Activated CD4-positive, alpha-beta T cell treated with anti-CD3 and anti-CD28 coated beads for 36 hours (primary cell): Measurements from ENCODE around the gene POU6F2. TPM values are rescaled to one million over a fixed set of nuclear protein-coding genes. Genes with fewer than 3 reads are reported as not detected.

ENCODE experiments used
- ATAC-seq: fragments of 200-7000 bp; cut with Tn5 transposase; one replicate; pipeline ENCODE4 v1.10.0; 2021; ENCODE audit warnings: mild to moderate bottlenecking, moderate library complexity
- CTCF ChIA-PET: fragments of 350-600 bp; sonication (Branson Sonifier 250); formaldehyde crosslinking; loops from one replicate; lab custom pipeline; 2021; ENCODE audit warnings: antibody characterized with exemption; lab: Charles Lee
- POLR2A ChIA-PET: fragments of 350-600 bp; sonication (Branson Sonifier 250); formaldehyde crosslinking; loops from one replicate; lab custom pipeline; 2021; ENCODE audit warnings: antibody characterized with exemption, inconsistent platforms; lab: Charles Lee
- DNase-seq: peaks from one replicate; pipeline ENCODE4 v3.0.0-alpha.2; 2020
- H3K27ac Mint-ChIP-seq: one replicate; pipeline ENCODE4 v1.8.0; 2021; ENCODE audit warnings: mixed read lengths
- H3K27me3 Mint-ChIP-seq: one replicate; pipeline ENCODE4 v1.8.0; 2021; ENCODE audit warnings: mixed read lengths
- H3K36me3 Mint-ChIP-seq: one replicate; pipeline ENCODE4 v1.8.0; 2021; ENCODE audit warnings: low read depth, mixed read lengths
- H3K4me1 Mint-ChIP-seq: one replicate; pipeline ENCODE4 v1.8.0; 2021; ENCODE audit warnings: mixed read lengths
- H3K4me3 Mint-ChIP-seq: one replicate; pipeline ENCODE4 v1.8.0; 2021; ENCODE audit warnings: mild to moderate bottlenecking, moderate library complexity, mixed read lengths
- H3K9me3 Mint-ChIP-seq: one replicate; pipeline ENCODE4 v1.8.0; 2021; ENCODE audit warnings: low read depth, mixed read lengths
- intact Hi-C, 2 experiments: fragments of 100-400 bp; cut with DNase I in 1 of 2; cut with micrococcal nuclease in 1 of 2; formaldehyde crosslinking; loops; one replicate each; pipeline versions ENCODE4 v1.14.2 to v1.15.1; 2022 to 2024; cut with DNase I, micrococcal nuclease
- total RNA-seq, 2 experiments: library from RNA; stranded (reverse); gene quantifications; one replicate each; pipeline ENCODE4 v1.2.3, GENCODE V29; 2021

The POU6F2 gene
- total RNA-seq, 2 experiments from 2014 or later = not detected

- DNase-seq (no peak), ATAC-seq (no peak)
- Mint-ChIP-seq H3K27ac (no peak overlapping the region), H3K36me3 (no peaks in the 10 kb centered on the region), H3K4me1 (no peaks in the 10 kb centered on the region), H3K4me3 (no peak overlapping the region), H3K9me3 (no peaks in the 10 kb centered on the region), H3K27me3 (peaks cover 6% of the 10 kb centered on the region)
- intact Hi-C loops = no loop called here
- CTCF ChIA-PET = interaction anchor here (0.5 to 2.1 kb wide), 2 partner anchors 9 to 109 kb away, joined by 6 read pairs; no protein-coding TSS in a partner anchor
- POLR2A ChIA-PET = no interaction called here
Measured at GRCh38 chr7:39293056-39293823, 315.5 kb downstream of the POU6F2 start.

DNA sequence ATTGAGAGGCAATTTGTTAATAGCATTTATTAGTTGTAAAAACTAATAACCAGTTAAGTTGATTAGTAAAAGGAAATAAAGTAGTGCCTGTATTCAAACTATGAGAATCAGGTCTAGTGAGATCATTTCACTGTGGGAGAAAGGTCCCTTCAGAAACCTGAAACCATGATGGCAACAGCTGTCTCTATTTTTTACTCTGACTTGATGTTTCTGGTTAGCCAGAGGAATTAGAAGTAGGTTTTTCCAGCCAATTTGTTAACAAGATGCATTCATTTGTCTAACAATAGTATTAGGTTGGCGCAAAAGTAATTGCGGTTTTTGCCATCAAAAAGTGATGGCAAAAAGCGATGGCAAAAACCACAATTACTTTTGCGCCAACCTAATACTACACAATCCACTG, 316.3 kb downstream of the POU6F2 start:
- H3K4me1 Mint-ChIP-seq = no peaks in the 10 kb centered on the region
- ATAC-seq = no peak
- H3K36me3 Mint-ChIP-seq = no peaks in the 10 kb centered on the region
- no peak overlapping the region for H3K27ac Mint-ChIP-seq
- H3K4me3 Mint-ChIP-seq = no peak overlapping the region
- POLR2A ChIA-PET = interaction anchor here (0.7 kb wide), 1 partner anchor 18 kb away, joined by 4 read pairs; no protein-coding TSS in a partner anchor
- intact Hi-C loops = no loop called here
- peaks cover 8% of the 10 kb centered on the region for H3K27me3 Mint-ChIP-seq
- DNase-seq = no peak
- CTCF ChIA-PET = no interaction called here
- no peaks in the 10 kb centered on the region for H3K9me3 Mint-ChIP-seq

GRCh38 chr7:39295796-39296195, 318.1 kb downstream of the POU6F2 start:
- intact Hi-C loops = no loop called here

GRCh38 chr7:39299695-39300094, 322.0 kb downstream of the POU6F2 start:
- H3K4me1 Mint-ChIP-seq = no peaks in the 10 kb centered on the region
- ChIA-PET CTCF (no interaction called here), POLR2A (no interaction called here)
- no peaks in the 10 kb centered on the region for H3K36me3 Mint-ChIP-seq
- no peak overlapping the region for H3K27ac Mint-ChIP-seq
- ATAC-seq (no peak), DNase-seq (no peak)
- peaks cover 8% of the 10 kb centered on the region for H3K27me3 Mint-ChIP-seq
- H3K9me3 Mint-ChIP-seq = no peaks in the 10 kb centered on the region
- H3K4me3 Mint-ChIP-seq = no peak overlapping the region
- intact Hi-C loops = no loop called here

More at GRCh38 chr7:39295796-39296195, 318.1 kb downstream of the POU6F2 start:
- ChIA-PET POLR2A (no interaction called here), CTCF (interaction anchor here (1.2 kb wide), 1 partner anchor 28 kb away, joined by 3 read pairs; no protein-coding TSS in a partner anchor)
- Mint-ChIP-seq H3K36me3 (no peaks in the 10 kb centered on the region), H3K27ac (no peak overlapping the region), H3K9me3 (no peaks in the 10 kb centered on the region), H3K4me3 (no peak overlapping the region), H3K4me1 (no peaks in the 10 kb centered on the region), H3K27me3 (peaks cover 8% of the 10 kb centered on the region)
- DNase-seq (no peak), ATAC-seq (no peak)

DNA sequence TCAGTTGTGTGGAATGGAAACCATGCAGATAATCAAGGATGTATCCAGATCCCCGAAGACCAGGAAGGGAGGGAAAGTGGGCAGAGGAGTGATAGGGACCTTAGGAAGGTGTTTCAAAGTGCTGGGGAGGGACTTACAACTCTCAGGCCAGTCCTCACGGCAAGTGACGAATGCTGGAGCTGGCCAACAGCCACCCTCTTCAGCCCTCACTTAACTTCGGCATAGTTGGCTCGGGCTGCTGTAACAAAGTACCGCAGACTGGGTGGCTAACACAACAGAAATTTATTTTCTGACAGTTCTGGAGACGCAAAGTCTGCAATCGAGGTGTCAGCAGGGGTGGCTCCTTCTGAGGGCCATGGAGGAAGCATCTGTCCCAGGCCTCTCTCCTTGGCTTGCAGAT, 322.6 kb downstream of the POU6F2 start:
- H3K4me3 Mint-ChIP-seq = no peak overlapping the region
- no peaks in the 10 kb centered on the region for H3K36me3 Mint-ChIP-seq
- H3K27ac Mint-ChIP-seq = no peak overlapping the region
- CTCF ChIA-PET = no interaction called here
- no peaks in the 10 kb centered on the region for H3K9me3 Mint-ChIP-seq
- H3K27me3 Mint-ChIP-seq = peaks cover 8% of the 10 kb centered on the region
- no peaks in the 10 kb centered on the region for H3K4me1 Mint-ChIP-seq
- no peak for DNase-seq
- intact Hi-C loops = no loop called here
- POLR2A ChIA-PET = no interaction called here
- ATAC-seq = no peak

DNA sequence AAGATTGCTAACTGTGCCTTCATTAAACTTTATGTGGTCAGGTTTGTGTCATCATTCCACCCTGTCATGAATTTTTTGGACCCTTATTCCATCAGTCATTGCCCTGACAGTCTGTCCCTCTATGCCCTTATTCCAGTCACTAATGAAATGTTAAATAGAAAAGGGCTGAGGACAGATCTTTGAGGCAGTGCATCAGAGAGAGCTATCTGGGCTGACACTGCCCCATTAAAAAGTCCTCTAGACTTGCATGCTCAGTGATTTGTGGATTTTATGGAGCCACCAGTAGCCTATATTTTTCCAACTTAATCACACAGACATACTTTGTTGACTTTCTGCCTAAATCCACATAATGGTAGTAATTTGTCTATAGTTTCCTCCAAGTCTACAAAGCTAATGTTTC, 323.8 kb downstream of the POU6F2 start:
- Mint-ChIP-seq H3K9me3 (no peaks in the 10 kb centered on the region), H3K27ac (no peak overlapping the region)
- intact Hi-C loops = no loop called here

DNA sequence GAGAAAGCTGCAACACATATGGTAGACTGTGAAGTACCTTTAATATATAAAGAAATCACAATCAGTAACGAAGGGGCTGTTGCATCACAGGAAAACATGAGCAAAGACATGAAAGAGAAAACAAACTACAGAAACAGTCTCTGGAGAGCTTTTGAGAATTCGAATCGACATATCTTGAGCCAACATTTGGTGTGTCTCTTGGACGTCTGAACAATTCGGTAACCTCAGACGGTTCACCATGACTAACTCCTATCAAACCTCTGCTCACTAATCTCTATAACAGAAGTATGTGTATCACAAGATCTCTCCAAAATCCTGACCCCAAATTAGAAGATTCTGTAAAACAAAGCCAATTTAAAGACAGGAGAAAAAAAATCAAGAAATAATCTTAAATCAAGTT, 326.5 kb downstream of the POU6F2 start:
- DNase-seq = no peak
- Mint-ChIP-seq H3K36me3 (no peaks in the 10 kb centered on the region), H3K27me3 (peaks cover 4% of the 10 kb centered on the region), H3K4me3 (no peak overlapping the region), H3K27ac (no peak overlapping the region), H3K9me3 (no peaks in the 10 kb centered on the region), H3K4me1 (no peaks in the 10 kb centered on the region)
- intact Hi-C loops = no loop called here
- CTCF ChIA-PET = no interaction called here
- ATAC-seq = no peak
- POLR2A ChIA-PET = no interaction called here

More for the DNA sequence above, 323.8 kb downstream of the POU6F2 start:
- ChIA-PET POLR2A (no interaction called here), CTCF (no interaction called here)
- no peak for ATAC-seq
- no peaks in the 10 kb centered on the region for H3K36me3 Mint-ChIP-seq
- no peak for DNase-seq
- H3K4me3 Mint-ChIP-seq = no peak overlapping the region
- H3K27me3 Mint-ChIP-seq = peaks cover 4% of the 10 kb centered on the region
- no peaks in the 10 kb centered on the region for H3K4me1 Mint-ChIP-seq

- no peaks in the 10 kb centered on the region for H3K36me3 Mint-ChIP-seq
- H3K27ac Mint-ChIP-seq = no peak overlapping the region
- DNase-seq = no peak
- H3K4me3 Mint-ChIP-seq = no peak overlapping the region
- intact Hi-C loops = no loop called here
- peaks cover 4% of the 10 kb centered on the region for H3K27me3 Mint-ChIP-seq
- POLR2A ChIA-PET = no interaction called here
- no peaks in the 10 kb centered on the region for H3K9me3 Mint-ChIP-seq
- ATAC-seq = no peak
- no peaks in the 10 kb centered on the region for H3K4me1 Mint-ChIP-seq
- CTCF ChIA-PET = no interaction called here
Measured at GRCh38 chr7:39304668-39305405, 327.1 kb downstream of the POU6F2 start.

DNA sequence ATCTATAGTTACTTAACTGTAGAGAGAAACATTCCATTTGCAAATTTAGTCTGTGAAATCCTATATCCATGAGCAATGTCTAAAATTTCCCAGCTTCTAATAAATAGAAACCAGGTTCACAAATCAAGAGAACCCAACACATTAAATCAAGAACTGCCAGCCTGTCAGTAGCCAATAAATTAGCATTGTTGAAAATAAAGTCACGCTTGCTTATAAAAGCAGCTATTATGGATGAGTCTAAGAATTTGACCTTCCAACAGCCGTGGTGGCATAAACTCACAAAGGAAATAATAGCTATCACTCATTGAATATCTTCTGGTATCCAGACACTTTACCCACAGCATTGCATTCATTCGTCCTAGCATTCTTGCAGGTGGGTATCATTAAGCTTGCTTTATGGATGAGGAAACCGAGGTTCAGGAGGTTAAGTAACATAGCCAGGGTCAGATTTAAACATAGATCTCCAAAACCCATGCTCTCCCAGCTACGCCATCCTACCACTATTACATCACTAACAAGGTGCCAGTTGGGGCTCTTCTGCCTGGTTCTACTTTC, 328.4 kb downstream of the POU6F2 start:
- ATAC-seq (no peak), DNase-seq (no peak)
- Mint-ChIP-seq H3K36me3 (no peaks in the 10 kb centered on the region), H3K4me3 (no peak overlapping the region), H3K27ac (no peak overlapping the region), H3K9me3 (no peaks in the 10 kb centered on the region), H3K4me1 (no peaks in the 10 kb centered on the region), H3K27me3 (peaks cover 4% of the 10 kb centered on the region)
- intact Hi-C loops = no loop called here
- CTCF ChIA-PET = interaction anchor here (0.9 kb wide), 1 partner anchor 10 kb away, joined by 5 read pairs; no protein-coding TSS in a partner anchor
- POLR2A ChIA-PET = interaction anchor here (0.7 kb wide), 1 partner anchor 14 kb away, joined by 6 read pairs; no protein-coding TSS in a partner anchor

DNA sequence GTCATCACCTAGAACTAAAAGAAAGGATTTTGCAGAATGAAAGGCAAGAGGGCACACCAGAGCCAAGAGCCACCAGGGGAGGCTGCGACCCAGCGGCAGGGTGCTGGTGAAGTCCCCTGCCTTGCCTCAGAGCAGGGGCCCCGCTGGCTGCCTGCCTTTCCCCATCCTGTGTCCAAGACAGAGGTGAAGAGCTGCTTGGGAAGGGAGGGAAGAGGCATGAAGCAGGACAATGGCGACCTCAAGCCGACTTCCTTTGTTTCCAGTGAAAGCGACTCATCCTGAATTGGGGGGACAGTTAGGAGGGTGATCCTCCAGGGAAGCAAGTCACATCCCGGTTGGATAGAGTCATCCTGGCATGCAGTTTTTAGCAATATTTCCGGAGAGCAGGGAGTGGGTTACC, 333.0 kb downstream of the POU6F2 start:
- DNase-seq (no peak), ATAC-seq (no peak)
- H3K9me3 Mint-ChIP-seq = no peaks in the 10 kb centered on the region
- no peaks in the 10 kb centered on the region for H3K4me1 Mint-ChIP-seq
- CTCF ChIA-PET = no interaction called here
- intact Hi-C loops = no loop called here
- POLR2A ChIA-PET = no interaction called here
- no peaks in the 10 kb centered on the region for H3K36me3 Mint-ChIP-seq
- no peak overlapping the region for H3K27ac Mint-ChIP-seq
- H3K27me3 Mint-ChIP-seq = peaks cover 10% of the 10 kb centered on the region
- no peak overlapping the region for H3K4me3 Mint-ChIP-seq

DNA sequence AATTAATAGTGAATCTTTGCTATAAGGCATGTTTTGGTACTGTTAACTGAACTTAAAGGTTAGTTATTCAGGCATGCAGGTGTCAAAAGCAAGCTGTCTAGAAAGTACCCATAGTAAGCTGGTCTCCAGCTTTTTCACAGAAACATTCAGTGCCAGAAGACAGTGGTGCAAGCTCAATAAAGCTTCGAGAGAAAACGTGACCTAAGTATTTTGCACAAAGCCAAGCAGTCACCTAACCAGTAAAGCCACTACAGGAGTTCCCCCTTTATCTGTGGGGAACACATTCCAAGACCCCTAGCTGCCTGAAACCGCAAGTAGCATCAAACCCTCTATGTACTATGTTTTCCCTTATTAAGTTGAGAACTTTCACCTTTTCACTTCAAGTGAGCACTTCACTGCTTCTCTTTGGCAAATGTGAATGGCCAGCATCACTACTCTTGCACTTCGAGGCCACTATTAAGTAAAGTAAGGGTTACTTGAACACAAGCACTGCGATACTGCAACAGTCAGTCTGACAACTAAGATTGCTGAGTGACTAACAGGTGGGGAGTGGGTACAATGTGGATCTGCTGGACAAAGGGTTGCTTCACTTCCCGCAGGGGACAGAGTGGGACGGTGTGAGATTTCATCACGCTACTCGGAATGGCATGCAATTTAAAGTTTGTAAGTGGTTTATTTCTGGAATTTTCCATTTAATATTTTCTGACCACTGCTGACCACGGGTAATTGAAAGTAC, 334.7 kb downstream of the POU6F2 start:
- intact Hi-C loops = no loop called here
- CTCF ChIA-PET = no interaction called here
- Mint-ChIP-seq H3K27me3 (peaks cover 10% of the 10 kb centered on the region), H3K36me3 (no peaks in the 10 kb centered on the region), H3K4me3 (no peak overlapping the region), H3K4me1 (no peaks in the 10 kb centered on the region), H3K9me3 (no peaks in the 10 kb centered on the region), H3K27ac (no peak overlapping the region)
- ATAC-seq = no peak
- POLR2A ChIA-PET = no interaction called here
- DNase-seq = no peak
